HepG2 (cell line): Measurements from ENCODE around the gene ATRAID. TPM values are rescaled to one million over a fixed set of nuclear protein-coding genes. Genes with fewer than 3 reads are reported as not detected.

Experiments
- BCL6 ChIP-seq: IDR thresholded peaks from 2 replicates; pipeline ENCODE4 v1.6.1; 2016; ENCODE audit warnings: missing genetic modification reagents, missing compliant biosample characterization
- BHLHE40 ChIP-seq: IDR thresholded peaks from 2 replicates; pipeline ENCODE4 v1.6.1; 2011; ENCODE audit warnings: low read length, improper control_type of control experiment
- E2F5 ChIP-seq: sonication (generic); formaldehyde crosslinking; conservative IDR thresholded peaks from 2 replicates; pipeline ENCODE4 v1.4.0; 2020; ENCODE audit warnings: missing genetic modification reagents
- EED ChIP-seq: sonication (generic); formaldehyde crosslinking; IDR thresholded peaks from 2 replicates; pipeline ENCODE4 v1.5.0; 2020; ENCODE audit warnings: mild to moderate bottlenecking, missing genetic modification reagents
- ESRRA ChIP-seq: sonication (generic); formaldehyde crosslinking; IDR thresholded peaks from 2 replicates; pipeline ENCODE4 v1.5.1; 2020; ENCODE audit warnings: mild to moderate bottlenecking, low read depth, missing genetic modification reagents
- FLYWCH1 ChIP-seq: sonication (generic); formaldehyde crosslinking; IDR thresholded peaks from 2 replicates; pipeline ENCODE4 v1.8.1; 2023; ENCODE audit warnings: mild to moderate bottlenecking, missing genetic modification reagents
- PRPF4 ChIP-seq: fragments of 200-400 bp; formaldehyde crosslinking; IDR thresholded peaks from 2 replicates; pipeline ENCODE4 v1.6.1; 2016; ENCODE audit warnings: low read length, low read depth; ENCODE audit not compliant: poor library complexity, severe bottlenecking
- SKIL ChIP-seq: sonication (generic); formaldehyde crosslinking; IDR thresholded peaks from 2 replicates; pipeline ENCODE4 v1.8.0; 2022; ENCODE audit warnings: missing genetic modification reagents, mild to moderate bottlenecking, moderate library complexity, borderline replicate concordance
- SMC3 ChIP-seq: IDR thresholded peaks from 2 replicates; pipeline ENCODE4 v1.6.1; 2011; ENCODE audit warnings: low read length, improper control_type of control experiment
- TCF7L2 ChIP-seq: IDR thresholded peaks from 2 replicates; pipeline ENCODE4 v1.6.1; 2011; ENCODE audit warnings: mild to moderate bottlenecking, low read depth, low read length, moderate library complexity
- ZBTB7B ChIP-seq: sonication (generic); formaldehyde crosslinking; IDR thresholded peaks from 2 replicates; pipeline ENCODE4 v1.4.0; 2020; ENCODE audit warnings: missing genetic modification reagents
- ZNF333 ChIP-seq: sonication (generic); formaldehyde crosslinking; IDR thresholded peaks from 2 replicates; pipeline ENCODE4 v1.4.0; 2020; ENCODE audit warnings: mild to moderate bottlenecking, missing genetic modification reagents, borderline replicate concordance
- ZNF383 ChIP-seq: sonication (generic); formaldehyde crosslinking; IDR thresholded peaks from 2 replicates; pipeline ENCODE4 v1.4.0; 2020; ENCODE audit warnings: missing genetic modification reagents, mild to moderate bottlenecking, borderline replicate concordance
- ZNF747 ChIP-seq: sonication (generic); formaldehyde crosslinking; IDR thresholded peaks from 2 replicates; pipeline ENCODE4 v1.8.1; 2023; ENCODE audit warnings: missing genetic modification reagents, mild to moderate bottlenecking, borderline replicate concordance
- polyA plus RNA-seq, 8 experiments: library from polyadenylated mRNA; depleted of rRNA in 3 of 8; stranded (reverse) in 7 of 8; unstranded in 1 of 8; fragments of >200 nt; fragmentation: Illumina TruSeq in 4 of 8; extraction: Trizol in 4 of 8; gene quantifications; 2 replicates each; pipeline versions ENCODE4 v1.2.1 to v1.2.3, GENCODE V29; 2011 to 2016; ENCODE audit warnings: low read depth in 4 of 8, missing spikeins in 1 of 8, mixed read lengths in 1 of 8; ENCODE audit not compliant: insufficient read depth in 1 of 8
- total RNA-seq, 5 experiments: library from RNA; depleted of rRNA; stranded (reverse); fragments of >200 nt; fragmentation: Illumina TruSeq; extraction: Trizol; gene quantifications; 2 replicates each; pipeline ENCODE4 v1.2.3, GENCODE V29; 2016; ENCODE audit warnings: low read depth in 1 of 5
- TF ChIP-seq, protein P1 (sequence below): sonication (generic); formaldehyde crosslinking; conservative IDR thresholded peaks from 2 replicates; pipeline ENCODE4 v1.8.1; 2023; ENCODE audit warnings: missing genetic modification reagents
- TF ChIP-seq, protein P2 (sequence below): fragments of 450-650 bp; IDR thresholded peaks from 2 replicates; pipeline ENCODE4 v1.6.1; 2017
- TF ChIP-seq, protein P3 (sequence below): sonication (generic); formaldehyde crosslinking; IDR thresholded peaks from 2 replicates; pipeline ENCODE4 v1.5.1; 2020; ENCODE audit warnings: mild to moderate bottlenecking, missing genetic modification reagents, borderline replicate concordance

Gene ATRAID
- total and polyA plus RNA-seq, 2 of the 13 experiments (the other 11 are each of a cell fraction or from before 2014, with no cell fraction given): 207 to 382 TPM

DNA sequence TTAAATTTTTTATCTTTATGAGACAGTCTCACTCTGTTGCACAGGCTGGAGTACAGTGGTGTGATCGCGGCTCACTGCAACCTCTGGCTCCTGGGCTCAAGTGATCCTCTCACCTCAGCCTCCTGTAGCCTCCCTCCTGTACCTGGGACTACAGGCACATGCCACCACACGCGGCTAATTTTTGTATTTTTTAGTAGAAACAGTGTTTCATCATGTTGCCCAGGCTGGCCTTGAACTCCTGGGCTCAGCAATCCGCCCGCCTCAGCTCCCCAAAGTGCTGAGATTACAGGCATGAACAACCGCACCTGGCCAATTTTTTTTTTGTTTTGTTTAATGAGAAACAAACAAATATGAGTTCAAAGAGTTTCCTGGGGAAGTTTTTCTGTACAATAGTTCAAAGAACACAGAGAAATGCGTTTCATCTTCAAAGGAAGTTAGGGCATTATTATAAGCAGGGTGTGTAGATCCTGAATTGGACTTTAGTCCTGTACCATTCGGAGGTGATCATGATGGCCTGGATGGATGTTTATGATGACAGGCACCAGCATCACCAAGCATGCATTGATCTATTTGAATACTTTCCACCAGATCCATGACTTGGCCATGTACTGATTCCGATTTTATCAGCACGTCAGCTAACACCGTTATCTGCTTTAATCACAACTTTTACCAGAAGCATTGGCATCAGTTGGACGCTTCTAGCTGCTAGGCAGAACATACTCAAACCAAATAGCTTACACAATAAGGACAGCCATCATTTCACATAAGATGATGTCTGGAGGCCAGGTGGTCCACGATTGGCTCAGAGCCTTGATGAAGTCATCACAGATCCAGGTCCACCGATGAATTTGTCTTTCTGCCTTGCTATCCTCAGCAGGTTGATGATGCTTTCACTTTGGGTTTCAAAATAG lies 34.1 kb upstream of the ATRAID start (continued):
- TF ChIP-seq ZBTB7B (CRISPR knock-in tag) (no peak), ESRRA (CRISPR knock-in tag) (peak; percentile 47), FLYWCH1 (no peak), E2F5 (CRISPR knock-in tag) (no peak), SKIL (peak; percentile 79), ZNF747 (CRISPR knock-in tag) (peak; percentile 78; the same call in 1 of the 2 replicates), BCL6 (CRISPR knock-in tag) (peak; percentile 79), SMC3 (peak; percentile 27), TCF7L2 (peak; percentile 94), ZNF383 (no peak), BHLHE40 (peak; percentile 44; the same call in 1 of the 2 replicates), ZNF333 (no peak), EED (no peak), PRPF4 (no peak)
- TF ChIP-seq, protein P1, sequence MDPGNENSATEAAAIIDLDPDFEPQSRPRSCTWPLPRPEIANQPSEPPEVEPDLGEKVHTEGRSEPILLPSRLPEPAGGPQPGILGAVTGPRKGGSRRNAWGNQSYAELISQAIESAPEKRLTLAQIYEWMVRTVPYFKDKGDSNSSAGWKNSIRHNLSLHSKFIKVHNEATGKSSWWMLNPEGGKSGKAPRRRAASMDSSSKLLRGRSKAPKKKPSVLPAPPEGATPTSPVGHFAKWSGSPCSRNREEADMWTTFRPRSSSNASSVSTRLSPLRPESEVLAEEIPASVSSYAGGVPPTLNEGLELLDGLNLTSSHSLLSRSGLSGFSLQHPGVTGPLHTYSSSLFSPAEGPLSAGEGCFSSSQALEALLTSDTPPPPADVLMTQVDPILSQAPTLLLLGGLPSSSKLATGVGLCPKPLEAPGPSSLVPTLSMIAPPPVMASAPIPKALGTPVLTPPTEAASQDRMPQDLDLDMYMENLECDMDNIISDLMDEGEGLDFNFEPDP: peak; percentile 83; the same call in 1 of the 2 replicates
- TF ChIP-seq, protein P2, sequence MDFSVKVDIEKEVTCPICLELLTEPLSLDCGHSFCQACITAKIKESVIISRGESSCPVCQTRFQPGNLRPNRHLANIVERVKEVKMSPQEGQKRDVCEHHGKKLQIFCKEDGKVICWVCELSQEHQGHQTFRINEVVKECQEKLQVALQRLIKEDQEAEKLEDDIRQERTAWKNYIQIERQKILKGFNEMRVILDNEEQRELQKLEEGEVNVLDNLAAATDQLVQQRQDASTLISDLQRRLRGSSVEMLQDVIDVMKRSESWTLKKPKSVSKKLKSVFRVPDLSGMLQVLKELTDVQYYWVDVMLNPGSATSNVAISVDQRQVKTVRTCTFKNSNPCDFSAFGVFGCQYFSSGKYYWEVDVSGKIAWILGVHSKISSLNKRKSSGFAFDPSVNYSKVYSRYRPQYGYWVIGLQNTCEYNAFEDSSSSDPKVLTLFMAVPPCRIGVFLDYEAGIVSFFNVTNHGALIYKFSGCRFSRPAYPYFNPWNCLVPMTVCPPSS: no peak
- TF ChIP-seq, protein P3, sequence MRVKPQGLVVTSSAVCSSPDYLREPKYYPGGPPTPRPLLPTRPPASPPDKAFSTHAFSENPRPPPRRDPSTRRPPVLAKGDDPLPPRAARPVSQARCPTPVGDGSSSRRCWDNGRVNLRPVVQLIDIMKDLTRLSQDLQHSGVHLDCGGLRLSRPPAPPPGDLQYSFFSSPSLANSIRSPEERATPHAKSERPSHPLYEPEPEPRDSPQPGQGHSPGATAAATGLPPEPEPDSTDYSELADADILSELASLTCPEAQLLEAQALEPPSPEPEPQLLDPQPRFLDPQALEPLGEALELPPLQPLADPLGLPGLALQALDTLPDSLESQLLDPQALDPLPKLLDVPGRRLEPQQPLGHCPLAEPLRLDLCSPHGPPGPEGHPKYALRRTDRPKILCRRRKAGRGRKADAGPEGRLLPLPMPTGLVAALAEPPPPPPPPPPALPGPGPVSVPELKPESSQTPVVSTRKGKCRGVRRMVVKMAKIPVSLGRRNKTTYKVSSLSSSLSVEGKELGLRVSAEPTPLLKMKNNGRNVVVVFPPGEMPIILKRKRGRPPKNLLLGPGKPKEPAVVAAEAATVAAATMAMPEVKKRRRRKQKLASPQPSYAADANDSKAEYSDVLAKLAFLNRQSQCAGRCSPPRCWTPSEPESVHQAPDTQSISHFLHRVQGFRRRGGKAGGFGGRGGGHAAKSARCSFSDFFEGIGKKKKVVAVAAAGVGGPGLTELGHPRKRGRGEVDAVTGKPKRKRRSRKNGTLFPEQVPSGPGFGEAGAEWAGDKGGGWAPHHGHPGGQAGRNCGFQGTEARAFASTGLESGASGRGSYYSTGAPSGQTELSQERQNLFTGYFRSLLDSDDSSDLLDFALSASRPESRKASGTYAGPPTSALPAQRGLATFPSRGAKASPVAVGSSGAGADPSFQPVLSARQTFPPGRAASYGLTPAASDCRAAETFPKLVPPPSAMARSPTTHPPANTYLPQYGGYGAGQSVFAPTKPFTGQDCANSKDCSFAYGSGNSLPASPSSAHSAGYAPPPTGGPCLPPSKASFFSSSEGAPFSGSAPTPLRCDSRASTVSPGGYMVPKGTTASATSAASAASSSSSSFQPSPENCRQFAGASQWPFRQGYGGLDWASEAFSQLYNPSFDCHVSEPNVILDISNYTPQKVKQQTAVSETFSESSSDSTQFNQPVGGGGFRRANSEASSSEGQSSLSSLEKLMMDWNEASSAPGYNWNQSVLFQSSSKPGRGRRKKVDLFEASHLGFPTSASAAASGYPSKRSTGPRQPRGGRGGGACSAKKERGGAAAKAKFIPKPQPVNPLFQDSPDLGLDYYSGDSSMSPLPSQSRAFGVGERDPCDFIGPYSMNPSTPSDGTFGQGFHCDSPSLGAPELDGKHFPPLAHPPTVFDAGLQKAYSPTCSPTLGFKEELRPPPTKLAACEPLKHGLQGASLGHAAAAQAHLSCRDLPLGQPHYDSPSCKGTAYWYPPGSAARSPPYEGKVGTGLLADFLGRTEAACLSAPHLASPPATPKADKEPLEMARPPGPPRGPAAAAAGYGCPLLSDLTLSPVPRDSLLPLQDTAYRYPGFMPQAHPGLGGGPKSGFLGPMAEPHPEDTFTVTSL: peak; percentile 94; the same call in 1 of the 2 replicates
